GM21786 (cell line): Measurements from ENCODE around the gene DNAH14.
"Not testable (repeated sequence)": the region's sequence is repeated elsewhere in the genome, so short reads cannot be mapped to it uniquely, and the experiment has no call there.

Source experiments
- ATAC-seq: cut with Tn5 transposase; IDR thresholded peaks from one replicate; pipeline ENCODE4 v1.9.1; 2021; ENCODE audit not compliant: unreplicated experiment

DNAH14 gene

GRCh38 chr1:224920930-224921329 lies 8.5 kb upstream of the DNAH14 start:
- ATAC-seq: no peak

GRCh38 chr1:224921354-224921753 lies 8.1 kb upstream of the DNAH14 start:
- ATAC-seq: no peak

GRCh38 chr1:224922404-224923164 lies 6.9 kb upstream of the DNAH14 start:
- ATAC-seq: peak; percentile 76

- ATAC-seq: no peak
These were observed 5.7 kb upstream of the DNAH14 start for GRCh38 chr1:224923726-224924125.

- ATAC-seq: not testable (repeated sequence)
These were observed 1.8 kb upstream of the DNAH14 start for GRCh38 chr1:224927631-224928030.

- ATAC-seq: no peak
These were observed 569 bp upstream of the DNAH14 start for GRCh38 chr1:224928906-224929305.

GRCh38 chr1:224931605-224932004 lies 2.1 kb downstream of the DNAH14 start:
- ATAC-seq: no peak

- no peak for ATAC-seq
These were observed 3.3 kb downstream of the DNAH14 start for GRCh38 chr1:224932607-224933249.

GRCh38 chr1:224933584-224933983 lies 4.1 kb downstream of the DNAH14 start:
- no peak for ATAC-seq

GRCh38 chr1:224938652-224939051 lies 9.2 kb downstream of the DNAH14 start:
- ATAC-seq: no peak

GRCh38 chr1:224939844-224940425 lies 10.5 kb downstream of the DNAH14 start:
- ATAC-seq: no peak

- ATAC-seq: not testable (repeated sequence)
These were observed 11.3 kb downstream of the DNAH14 start for GRCh38 chr1:224940735-224941134.

GRCh38 chr1:224945651-224946348 lies 16.3 kb downstream of the DNAH14 start:
- not testable (repeated sequence) for ATAC-seq

- ATAC-seq: not testable (repeated sequence)
These were observed 16.8 kb downstream of the DNAH14 start for GRCh38 chr1:224946349-224946691.

- no peak for ATAC-seq
These were observed 28.2 kb downstream of the DNAH14 start for GRCh38 chr1:224957696-224958095.

- no peak for ATAC-seq
These were observed 29.0 kb downstream of the DNAH14 start for GRCh38 chr1:224958490-224958889.

- ATAC-seq: no peak
These were observed 29.6 kb downstream of the DNAH14 start for GRCh38 chr1:224959115-224959514.

GRCh38 chr1:224959656-224960055 lies 30.2 kb downstream of the DNAH14 start:
- no peak for ATAC-seq

- no peak for ATAC-seq
These were observed 50.7 kb downstream of the DNAH14 start for GRCh38 chr1:224980181-224980580.

- ATAC-seq: not testable (repeated sequence)
These were observed 52.5 kb downstream of the DNAH14 start for GRCh38 chr1:224981922-224982354.

- no peak for ATAC-seq
These were observed 58.6 kb downstream of the DNAH14 start for GRCh38 chr1:224988042-224988441.

GRCh38 chr1:224989615-224990014 lies 60.1 kb downstream of the DNAH14 start:
- no peak for ATAC-seq
